Activated CD4-positive, alpha-beta T cell treated with anti-CD3 and anti-CD28 coated beads, Interleukin-2, Interleukin-6, amounts not matched to agents 100 ng/mL and 50 ng/mL, durations not matched to agents 16 hours and 8 hours (primary cell): ENCODE results near the gene GDF3.
"Not testable (repeated sequence)": the region's sequence is repeated elsewhere in the genome, so short reads cannot be mapped to it uniquely, and the experiment has no call there.

Experiments used
- DNase-seq: peaks from one replicate; pipeline ENCODE4 v3.0.0-alpha.2; 2020

Gene GDF3

GRCh38 chr12:7695566-7696197, at the start of gene GDF3:
TSS of gene GDF3 (minus strand) at chr12:7695775. CDS start at chr12:7695728, 47 bp downstream.
- no peak for DNase-seq

DNA sequence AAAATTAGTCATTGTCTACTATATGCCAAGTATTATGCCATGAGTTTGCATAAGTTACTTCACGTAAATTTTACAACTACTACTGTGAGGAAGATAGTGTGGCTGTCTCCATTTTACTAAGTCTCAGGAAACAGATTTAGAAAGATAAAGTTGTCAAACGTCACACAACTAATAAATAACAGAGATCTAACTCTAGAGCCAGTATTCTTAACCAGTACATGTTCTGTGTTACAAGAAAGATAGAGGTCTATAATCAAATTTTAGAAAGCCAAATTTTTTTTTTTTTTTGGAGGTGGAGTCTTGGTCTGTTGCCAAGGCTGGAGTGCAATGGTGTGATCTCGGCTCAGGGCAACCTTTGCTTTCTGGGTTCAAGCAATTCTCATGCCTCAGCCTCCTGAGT, 37.4 kb upstream of the GDF3 start:
- DNase-seq = no peak

- DNase-seq = no peak
These were observed 35.9 kb upstream of the GDF3 start for GRCh38 chr12:7731486-7731885.

DNA sequence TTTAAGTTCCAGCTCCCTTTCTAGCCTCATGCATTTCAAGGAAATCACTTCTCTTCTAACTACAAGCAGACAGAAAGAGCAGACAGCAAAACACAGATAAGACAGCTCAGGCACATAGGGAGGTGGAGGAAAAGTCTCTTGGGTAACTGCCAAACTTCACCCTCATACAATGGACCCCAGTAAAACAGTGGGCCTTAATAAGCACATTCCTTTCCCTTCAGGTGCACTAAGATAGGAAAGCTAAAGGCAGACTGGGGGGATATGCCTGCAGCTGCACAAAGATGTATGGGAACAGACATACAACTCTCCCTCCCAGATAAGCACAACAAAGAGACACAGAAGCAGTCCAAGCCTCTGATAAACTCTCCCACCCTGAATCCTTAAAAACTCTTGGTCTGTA, 35.4 kb upstream of the GDF3 start:
- not testable (repeated sequence) for DNase-seq

DNA sequence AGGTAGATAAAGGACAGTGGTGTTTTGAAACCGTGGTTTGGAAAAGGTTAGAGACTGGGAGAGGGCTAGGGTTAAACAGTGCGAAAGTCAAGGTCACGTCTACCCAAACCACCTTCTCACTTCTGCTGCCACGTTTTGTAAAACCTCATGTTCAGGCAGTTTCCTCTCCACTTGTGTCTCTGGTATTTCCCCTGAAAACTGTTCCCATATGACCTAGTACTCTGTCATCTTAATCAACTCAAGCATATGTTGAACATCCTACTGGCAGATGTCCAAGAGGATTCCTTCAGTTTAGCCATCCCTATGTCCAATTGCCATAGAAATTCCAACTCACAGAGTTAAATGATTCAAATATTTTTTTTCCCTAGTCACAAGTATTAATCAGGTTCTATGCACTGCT, 34.2 kb upstream of the GDF3 start:
- no peak for DNase-seq

DNA sequence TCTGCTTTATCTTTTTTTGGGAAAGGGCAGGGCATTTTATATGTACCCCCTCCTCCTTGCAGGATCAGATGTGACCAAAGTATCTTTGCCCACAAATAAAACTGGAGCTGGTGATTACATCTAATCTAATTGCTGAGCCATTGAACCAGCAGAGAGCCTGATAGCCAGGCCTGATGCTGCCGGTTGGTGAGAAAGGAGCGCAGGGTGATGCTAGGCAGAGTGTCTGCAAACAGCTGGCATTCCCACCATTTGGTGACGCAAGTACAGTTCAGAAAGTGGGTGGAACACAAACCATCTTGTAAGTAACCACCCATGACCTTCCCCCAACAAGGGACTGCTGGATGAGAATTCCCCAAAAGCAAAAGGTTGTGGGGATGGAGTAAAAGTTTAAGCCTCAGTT, 28.4 kb upstream of the GDF3 start:
- DNase-seq = no peak

DNA sequence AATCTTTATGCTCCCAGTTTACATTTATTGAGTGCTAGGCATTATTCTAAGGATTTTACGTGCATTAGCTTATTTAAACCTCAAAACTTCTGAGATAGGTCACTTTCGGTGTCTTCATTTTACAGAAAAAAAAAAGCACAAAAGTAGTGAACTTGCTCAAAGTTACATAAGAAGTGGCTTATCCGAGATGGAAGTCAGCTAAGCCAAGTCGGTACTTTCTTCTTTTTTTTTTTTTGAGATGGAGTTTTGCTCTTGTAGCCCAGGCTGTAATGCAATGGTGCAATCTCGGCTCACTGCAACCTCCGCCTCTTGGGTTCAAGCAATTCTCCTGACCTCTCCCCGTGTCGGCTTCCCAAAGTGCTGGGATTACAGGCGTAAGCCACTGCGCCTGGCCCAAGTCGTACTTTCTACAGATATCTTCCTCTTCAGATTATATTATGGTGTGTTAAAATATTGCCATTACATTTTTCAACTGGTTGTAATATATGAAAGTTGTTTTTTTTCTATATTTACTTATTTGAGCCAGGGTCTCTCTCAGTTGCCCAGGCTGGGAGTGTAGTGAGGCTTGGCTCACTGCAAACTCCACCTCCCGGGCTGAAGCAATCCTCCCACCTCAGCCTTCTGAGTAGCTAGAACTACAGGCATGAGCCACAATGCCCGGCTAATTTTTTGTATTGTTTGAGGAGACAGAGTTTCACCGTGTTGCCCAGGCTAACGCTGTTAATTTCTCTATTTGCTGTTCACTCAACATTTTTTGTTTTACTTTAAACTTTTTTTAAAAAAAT, 24.6 kb upstream of the GDF3 start:
- no peak for DNase-seq

- no peak for DNase-seq
These were observed 20.8 kb upstream of the GDF3 start for GRCh38 chr12:7716381-7716780.

DNA sequence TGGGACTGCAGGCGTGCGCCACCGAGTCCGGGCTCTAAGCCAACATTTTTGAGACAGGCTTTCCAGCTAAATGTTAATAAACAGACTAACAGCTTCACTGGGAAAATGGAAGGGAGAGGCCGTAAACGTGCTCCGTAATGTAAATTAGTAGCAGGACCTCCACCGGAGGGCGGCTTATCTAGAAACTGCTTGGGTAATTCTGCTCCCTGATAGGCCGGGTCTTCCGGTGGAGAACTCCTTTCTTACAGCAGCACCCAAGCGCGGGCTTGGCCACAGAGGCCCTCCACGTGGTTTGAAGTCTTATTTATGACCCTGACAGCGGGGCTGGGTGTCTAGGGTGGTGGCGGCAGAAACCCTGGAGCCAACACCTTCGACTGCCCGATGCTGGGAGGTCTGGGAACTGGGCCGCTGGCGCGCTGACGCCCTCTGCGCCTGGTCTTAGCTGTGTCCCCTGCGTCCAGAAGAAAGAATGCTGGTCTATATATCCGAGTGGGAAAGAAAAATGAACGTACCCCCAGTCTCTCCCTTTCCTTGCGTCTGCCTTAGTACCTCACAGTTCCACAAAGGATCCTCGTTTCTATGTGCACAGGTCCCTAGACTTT, 17.4 kb upstream of the GDF3 start:
- no peak for DNase-seq

GRCh38 chr12:7711133-7711532, 15.6 kb upstream of the GDF3 start, which contains the start of gene DPPA3:
TSS of gene DPPA3 (plus strand) at chr12:7711433. CDS start at chr12:7711571, 138 bp downstream.
- no peak for DNase-seq

DNA sequence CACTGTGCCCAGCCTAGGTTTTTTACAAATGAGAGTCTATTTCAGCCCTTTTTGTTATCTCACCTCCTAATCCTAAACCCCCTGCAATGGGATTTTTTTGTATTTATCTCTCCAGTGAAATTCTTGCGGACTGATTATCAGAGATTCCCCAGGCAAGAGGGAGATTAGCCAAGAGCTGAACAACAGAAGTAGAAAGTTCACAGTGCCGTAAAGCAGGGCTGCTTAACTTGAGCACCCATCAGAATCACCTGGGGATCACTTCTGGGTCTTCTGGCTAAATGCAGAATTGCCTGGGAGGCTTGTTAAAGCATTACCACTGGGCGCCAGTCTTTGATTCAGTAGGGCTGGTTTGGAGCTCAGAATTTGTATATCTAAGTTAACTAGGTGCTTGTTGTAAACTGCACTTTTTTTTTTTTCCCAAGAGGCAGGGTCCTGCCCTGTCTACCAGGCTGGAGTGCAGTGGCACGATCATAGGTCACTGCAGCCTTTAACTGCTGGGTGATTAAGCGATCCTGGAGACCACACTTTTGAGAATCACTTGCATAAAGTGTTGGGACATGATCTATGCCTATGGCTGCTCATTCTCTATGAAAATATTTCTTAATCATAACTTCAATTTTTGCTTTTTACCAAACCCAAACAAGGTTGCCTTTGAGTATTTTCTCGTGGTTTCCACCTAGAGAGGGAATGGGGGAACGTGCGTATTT, 14.5 kb upstream of the GDF3 start:
- DNase-seq = no peak

DNA sequence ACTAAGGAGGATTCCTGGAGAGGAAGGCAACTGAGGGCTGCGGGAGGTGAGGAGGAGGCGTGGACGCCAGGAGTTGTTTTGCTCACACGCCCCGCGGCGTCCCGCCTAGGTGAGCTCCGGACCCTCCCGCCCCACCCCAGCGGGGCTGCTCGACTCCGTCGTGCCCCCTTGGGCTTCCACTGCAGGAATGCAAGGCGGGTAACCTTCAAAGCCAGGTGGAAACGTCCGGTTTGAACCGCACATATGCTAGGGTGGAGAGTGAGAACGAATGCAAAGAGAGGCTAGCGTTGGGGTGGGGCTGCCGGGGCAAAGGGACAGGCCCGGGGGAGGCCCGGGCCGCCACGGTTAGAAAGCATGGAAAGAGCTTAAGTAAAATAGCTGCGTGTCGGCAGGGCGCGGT, 10.3 kb upstream of the GDF3 start:
- no peak for DNase-seq

DNA sequence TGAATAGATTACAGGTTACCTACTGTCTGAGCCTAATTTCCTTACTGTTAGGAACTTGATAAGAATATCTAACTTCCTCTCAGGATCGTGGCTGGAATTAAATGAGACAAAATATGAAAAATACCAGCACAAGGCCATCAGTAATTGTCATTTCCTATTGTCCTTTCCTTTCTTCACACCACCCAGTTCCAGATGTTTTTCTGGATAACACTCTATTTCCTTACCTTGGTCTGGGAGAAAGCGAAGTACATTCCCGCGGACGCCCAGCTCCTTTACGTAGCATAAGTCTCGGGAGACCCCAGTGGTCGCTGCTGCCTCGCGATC, 376 bp downstream of the GDF3 start:
- no peak for DNase-seq

GRCh38 chr12:7694556-7695236, 879 bp downstream of the GDF3 start:
- DNase-seq = no peak

DNA sequence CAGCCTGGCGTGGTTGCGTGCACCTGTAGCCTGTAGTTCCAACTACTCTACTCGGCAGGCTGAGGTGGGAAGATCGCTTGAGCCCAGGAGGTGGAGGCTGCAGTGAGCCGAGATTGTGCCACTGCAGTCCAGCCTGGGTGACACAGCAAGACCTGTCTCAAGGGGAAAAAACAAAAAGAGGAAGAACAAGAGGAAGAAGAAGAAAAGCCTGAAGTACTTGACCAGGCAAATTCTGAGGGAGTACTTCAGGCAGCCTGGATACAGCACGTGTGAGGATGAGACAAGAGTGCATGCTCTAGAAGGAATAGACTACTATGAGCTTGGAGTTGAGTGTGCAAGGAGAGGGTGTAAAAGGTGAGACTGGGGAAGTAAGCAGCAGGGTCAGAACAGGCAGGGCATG, 1.8 kb downstream of the GDF3 start:
- no peak for DNase-seq

DNA sequence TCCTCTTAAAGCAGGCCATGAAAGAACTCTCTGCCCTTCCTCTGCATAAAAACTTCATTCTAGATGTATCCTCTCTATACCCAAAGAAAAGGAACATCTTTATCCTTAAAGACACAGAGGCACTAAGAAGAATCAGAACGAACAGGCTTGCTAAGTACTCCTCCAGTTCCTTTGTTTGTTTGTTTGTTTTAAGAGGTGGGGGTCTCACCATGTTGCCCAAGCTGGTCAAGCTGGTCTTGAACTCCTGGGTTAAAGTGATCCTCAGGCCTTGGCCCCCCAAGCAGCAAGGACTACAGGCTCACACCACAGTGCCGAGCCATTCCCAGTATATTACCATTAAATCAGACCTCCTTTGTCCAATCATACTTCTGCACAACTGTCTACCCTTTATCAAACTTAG, 14.0 kb downstream of the GDF3 start:
- DNase-seq = no peak

GRCh38 chr12:7679251-7680045, 16.1 kb downstream of the GDF3 start:
- DNase-seq = no peak

DNA sequence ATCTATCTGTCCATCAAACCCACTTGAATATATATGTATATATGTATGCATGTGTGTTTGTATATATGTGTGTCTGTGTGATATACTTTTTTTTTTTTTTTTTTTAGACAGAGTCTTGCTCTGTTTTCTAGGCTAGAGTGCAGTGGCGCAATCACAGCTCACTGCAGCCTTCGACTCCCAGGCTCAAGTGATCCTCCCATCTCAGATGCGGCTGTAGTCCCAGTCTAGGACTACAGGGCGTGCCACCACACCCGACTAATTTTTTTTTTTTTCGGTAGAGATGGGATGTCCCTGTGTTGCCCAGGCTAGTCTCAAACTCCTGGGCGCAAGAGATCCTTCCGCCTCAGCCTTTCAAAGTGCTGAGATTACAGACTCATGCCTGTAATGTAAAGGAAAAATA, 16.8 kb downstream of the GDF3 start:
- DNase-seq = no peak

- DNase-seq = peak; percentile 46
These were observed 18.1 kb downstream of the GDF3 start for GRCh38 chr12:7677432-7677888.

DNA sequence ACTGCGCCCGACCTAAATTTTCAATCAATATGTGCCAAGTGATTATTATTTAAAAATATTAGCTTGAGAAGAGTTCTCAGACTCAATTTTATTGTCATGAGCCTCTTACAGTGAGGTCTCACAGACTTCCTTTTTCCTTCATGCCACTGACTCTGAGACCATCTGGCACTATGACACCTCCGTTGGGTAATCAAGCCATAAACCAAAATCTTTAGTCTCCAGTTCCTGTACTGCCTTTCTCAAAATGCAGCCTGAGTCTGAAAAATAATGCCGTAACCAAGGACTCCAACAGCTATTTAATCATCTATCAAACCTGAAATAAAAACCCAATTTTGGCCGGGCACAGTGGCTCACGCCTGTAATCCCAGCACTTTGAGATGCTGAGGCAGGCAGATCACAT, 20.1 kb downstream of the GDF3 start:
- DNase-seq = not testable (repeated sequence)

- DNase-seq = no peak
These were observed 27.4 kb downstream of the GDF3 start for GRCh38 chr12:7668171-7668570.

GRCh38 chr12:7667125-7667524, 28.4 kb downstream of the GDF3 start:
- no peak for DNase-seq
